ENCODE measurements around the gene PRMT2. TPM values are rescaled to one million over a fixed set of nuclear protein-coding genes. Genes with fewer than 3 reads are reported as not detected.
A peak's percentile ranks its signal among the peaks of the same experiment; 100 is the strongest.
"Not testable (repeated sequence)": the region's sequence is repeated elsewhere in the genome, so short reads cannot be mapped to it uniquely, and the experiment has no call there.

The PRMT2 gene
- total RNA-seq, 2 donors from 2014 or later = 73.6 to 87.1 TPM

- WGBS, 2 experiments (ENCODE audit: insufficient coverage in 1 of 2, insufficient read length in 1 of 2) = 1 to 2% methylated on average over 18 to 53 of the region's 53 CpGs
- no peak overlapping the region for H3K27ac ChIP-seq (ENCODE audit: low read depth, low read length)
- peak overlapping the region; percentile 87 for H3K4me3 ChIP-seq (ENCODE audit: low read length)
- H3K27me3 ChIP-seq (ENCODE audit: control insufficient read depth, insufficient read depth, low read length, poor library complexity, severe bottlenecking) = peaks cover 24% of the 10 kb centered on the region
- H3K4me1 ChIP-seq (ENCODE audit: control insufficient read depth, insufficient read depth, low read length) = no peaks in the 10 kb centered on the region
- Mint-ChIP-seq H3K27me3 (ENCODE audit: insufficient read depth) (peaks cover 40% of the 10 kb centered on the region), H3K9me3 (no peaks in the 10 kb centered on the region), H3K4me1 (peaks cover 2% of the 10 kb centered on the region), H3K36me3 (ENCODE audit: low read depth) (peaks cover 26% of the 10 kb centered on the region), H3K4me3 (peak overlapping the region; percentile 67), H3K27ac (no peak overlapping the region)
- no peak for TF ChIP-seq CTCF (conservative IDR thresholded peaks at IDR 0.05)
- peak; percentile 85 for DNase-seq
- H3K9me3 ChIP-seq (ENCODE audit: control insufficient read depth, low read length) = no peaks in the 10 kb centered on the region
- H3K36me3 ChIP-seq (ENCODE audit: control insufficient read depth, insufficient read depth, low read length) = peaks cover 17% of the 10 kb centered on the region
- peak overlapping the region; percentile 57 for H3K9ac ChIP-seq (ENCODE audit: extremely low read depth, low read length, poor library complexity, severe bottlenecking)
Measured at GRCh38 chr21:46667741-46668380, 32.4 kb downstream of the PRMT2 start.

GRCh38 chr21:46668381-46668780, 32.9 kb downstream of the PRMT2 start:
- no peaks in the 10 kb centered on the region for H3K4me1 ChIP-seq (ENCODE audit: control insufficient read depth, insufficient read depth, low read length)
- Mint-ChIP-seq H3K36me3 (ENCODE audit: low read depth) (peaks cover 21% of the 10 kb centered on the region), H3K27ac (no peak overlapping the region), H3K27me3 (ENCODE audit: insufficient read depth) (peaks cover 40% of the 10 kb centered on the region), H3K4me3 (peak overlapping the region; percentile 67), H3K4me1 (peaks cover 2% of the 10 kb centered on the region), H3K9me3 (no peaks in the 10 kb centered on the region)
- WGBS, 2 experiments (ENCODE audit: insufficient coverage in 1 of 2, insufficient read length in 1 of 2) = 75% methylated on average over 2 of the region's 2 CpGs; no CpG with 5 or more reads in 1 of the 2 experiments
- peak overlapping the region; percentile 87 for H3K4me3 ChIP-seq (ENCODE audit: low read length)
- H3K27ac ChIP-seq (ENCODE audit: low read depth, low read length) = no peak overlapping the region
- DNase-seq = no peak
- H3K36me3 ChIP-seq (ENCODE audit: control insufficient read depth, insufficient read depth, low read length) = peaks cover 17% of the 10 kb centered on the region
- no peaks in the 10 kb centered on the region for H3K9me3 ChIP-seq (ENCODE audit: control insufficient read depth, low read length)
- H3K27me3 ChIP-seq (ENCODE audit: control insufficient read depth, insufficient read depth, low read length, poor library complexity, severe bottlenecking) = peaks cover 24% of the 10 kb centered on the region
- TF ChIP-seq CTCF (conservative IDR thresholded peaks at IDR 0.05) = no peak
- H3K9ac ChIP-seq (ENCODE audit: extremely low read depth, low read length, poor library complexity, severe bottlenecking) = peak overlapping the region; percentile 15

- DNase-seq; H3K4me1 ChIP-seq (ENCODE audit: control insufficient read depth, insufficient read depth, low read length); H3K27ac ChIP-seq (ENCODE audit: low read depth, low read length); H3K9me3 Mint-ChIP-seq; H3K9ac ChIP-seq (ENCODE audit: extremely low read depth, low read length, poor library complexity, severe bottlenecking); H3K4me3 ChIP-seq (ENCODE audit: low read length); H3K27ac Mint-ChIP-seq; H3K4me3 Mint-ChIP-seq; H3K4me1 Mint-ChIP-seq; H3K9me3 ChIP-seq (ENCODE audit: control insufficient read depth, low read length): not testable (repeated sequence)
- WGBS, 2 experiments (ENCODE audit: insufficient coverage in 1 of 2, insufficient read length in 1 of 2) = no CpG with 5 or more reads among the region's 5 CpGs
- peaks cover 40% of the 10 kb centered on the region for H3K27me3 Mint-ChIP-seq (ENCODE audit: insufficient read depth)
- Histone ChIP-seq H3K36me3 (ENCODE audit: control insufficient read depth, insufficient read depth, low read length) (peaks cover 17% of the 10 kb centered on the region), H3K27me3 (ENCODE audit: control insufficient read depth, insufficient read depth, low read length, poor library complexity, severe bottlenecking) (peaks cover 24% of the 10 kb centered on the region)
- H3K36me3 Mint-ChIP-seq (ENCODE audit: low read depth) = peaks cover 17% of the 10 kb centered on the region
Measured at GRCh38 chr21:46668904-46669303, 33.4 kb downstream of the PRMT2 start.

Measured in endodermal cell (in vitro differentiated cells).